Measurements from ENCODE around the gene ABLIM1.

ABLIM1 gene

DNA sequence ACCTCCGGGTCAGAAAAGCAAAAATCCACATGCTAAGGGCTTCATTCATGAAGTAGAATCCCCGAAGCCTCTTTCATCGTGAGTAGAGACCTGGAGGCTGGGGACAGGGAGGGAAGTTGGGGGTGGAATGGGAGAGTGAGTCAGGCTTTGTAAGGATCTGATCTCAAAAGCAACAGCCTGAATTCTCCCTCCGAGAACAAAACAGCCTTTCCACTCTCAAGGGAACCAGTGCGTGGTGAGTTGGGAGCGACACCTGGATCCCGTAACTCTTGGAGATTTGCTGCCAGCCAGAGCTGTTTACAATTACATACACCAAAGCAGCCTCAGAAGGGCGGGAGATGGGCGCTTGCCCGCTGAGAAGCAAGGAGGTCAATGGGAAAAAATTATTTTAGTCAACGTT is 264.6 kb downstream of the ABLIM1 start:
- TF ChIP-seq, protein P1, sequence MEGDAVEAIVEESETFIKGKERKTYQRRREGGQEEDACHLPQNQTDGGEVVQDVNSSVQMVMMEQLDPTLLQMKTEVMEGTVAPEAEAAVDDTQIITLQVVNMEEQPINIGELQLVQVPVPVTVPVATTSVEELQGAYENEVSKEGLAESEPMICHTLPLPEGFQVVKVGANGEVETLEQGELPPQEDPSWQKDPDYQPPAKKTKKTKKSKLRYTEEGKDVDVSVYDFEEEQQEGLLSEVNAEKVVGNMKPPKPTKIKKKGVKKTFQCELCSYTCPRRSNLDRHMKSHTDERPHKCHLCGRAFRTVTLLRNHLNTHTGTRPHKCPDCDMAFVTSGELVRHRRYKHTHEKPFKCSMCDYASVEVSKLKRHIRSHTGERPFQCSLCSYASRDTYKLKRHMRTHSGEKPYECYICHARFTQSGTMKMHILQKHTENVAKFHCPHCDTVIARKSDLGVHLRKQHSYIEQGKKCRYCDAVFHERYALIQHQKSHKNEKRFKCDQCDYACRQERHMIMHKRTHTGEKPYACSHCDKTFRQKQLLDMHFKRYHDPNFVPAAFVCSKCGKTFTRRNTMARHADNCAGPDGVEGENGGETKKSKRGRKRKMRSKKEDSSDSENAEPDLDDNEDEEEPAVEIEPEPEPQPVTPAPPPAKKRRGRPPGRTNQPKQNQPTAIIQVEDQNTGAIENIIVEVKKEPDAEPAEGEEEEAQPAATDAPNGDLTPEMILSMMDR (IDR thresholded peaks at IDR 0.05): no peak
- DNase-seq: no peak
- peak overlapping the region; percentile 36 to 59 for H3K27ac ChIP-seq
- H3K36me3 ChIP-seq: no peaks in the 10 kb centered on the region
- peaks cover 0 to 54% (median 30%) of the 10 kb centered on the region in 4 donors for H3K4me1 ChIP-seq
- no peaks in the 10 kb centered on the region for H3K9me3 ChIP-seq
- intact Hi-C loops (cut with DNase I; ENCODE audit: low total_unique reads): no loop called here
- H3K27me3 ChIP-seq: no peaks in the 10 kb centered on the region
- H3K4me3 ChIP-seq: no peak overlapping the region

DNA sequence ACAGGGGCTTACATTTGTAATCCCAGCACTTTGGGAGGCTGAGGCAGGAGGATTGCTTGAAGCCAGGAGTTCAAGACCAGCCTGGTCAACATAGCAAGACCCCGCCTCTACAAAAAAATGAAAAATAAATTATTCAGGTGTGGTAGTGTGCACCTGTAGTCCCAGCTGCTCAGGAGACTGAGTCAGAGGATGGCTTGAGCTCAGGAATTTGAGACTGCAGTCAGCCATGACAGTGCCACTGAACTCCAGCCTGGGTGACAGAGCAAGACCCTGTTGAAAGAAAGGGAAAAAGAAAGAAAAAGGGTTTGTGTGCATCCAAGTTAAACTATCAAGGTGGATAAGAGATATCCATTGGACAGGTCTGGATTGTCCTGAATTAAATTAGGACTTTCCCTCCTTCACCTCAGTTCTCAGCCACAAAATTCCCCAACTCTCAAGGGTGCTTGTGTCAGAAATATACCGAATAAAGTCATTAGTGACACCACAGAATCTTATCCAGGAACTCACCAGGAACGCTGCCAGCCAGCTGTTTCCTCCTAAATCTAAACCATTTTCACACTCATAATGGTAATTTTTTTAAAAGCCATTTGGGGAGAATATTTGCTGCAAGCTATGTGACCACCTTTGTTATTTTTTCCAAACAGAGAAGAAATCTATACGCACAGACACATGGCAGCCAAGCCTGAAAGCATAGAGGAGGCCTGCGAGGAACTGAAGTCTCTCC is 265.8 kb downstream of the ABLIM1 start:
- H3K27ac ChIP-seq: peak overlapping the region in 1 of 2 donors; percentile 59
- intact Hi-C loops (cut with DNase I; ENCODE audit: low total_unique reads): no loop called here
- TF ChIP-seq, protein P1 (IDR thresholded peaks at IDR 0.05): no peak
- peaks cover 0 to 46% (median 25%) of the 10 kb centered on the region in 4 donors for H3K4me1 ChIP-seq
- no peaks in the 10 kb centered on the region for H3K27me3 ChIP-seq
- no peak for DNase-seq
- no peaks in the 10 kb centered on the region for H3K36me3 ChIP-seq
- no peaks in the 10 kb centered on the region for H3K9me3 ChIP-seq
- H3K4me3 ChIP-seq: no peak overlapping the region

DNA sequence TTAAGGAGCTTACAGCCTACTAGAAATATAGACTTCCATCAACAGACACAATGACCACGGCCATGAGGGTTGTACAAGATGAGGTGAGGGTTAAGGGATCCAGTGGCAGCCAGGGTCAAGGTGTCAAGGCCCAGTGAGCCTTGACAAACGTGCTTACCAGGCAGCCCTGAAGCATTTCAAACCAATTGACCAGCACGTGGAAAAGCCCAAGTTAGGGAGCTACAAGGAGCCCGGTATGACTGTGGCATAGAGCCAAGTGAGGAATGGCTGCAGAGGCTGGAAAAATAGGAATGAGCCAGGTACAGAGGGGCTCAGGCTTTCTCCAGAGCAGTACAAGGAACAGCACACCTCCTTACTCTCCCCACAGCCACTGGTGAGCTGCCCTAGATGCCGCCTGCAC is 266.5 kb downstream of the ABLIM1 start:
- Histone ChIP-seq H3K27ac (no peak overlapping the region), H3K36me3 (no peaks in the 10 kb centered on the region), H3K4me3 (no peak overlapping the region), H3K9me3 (no peaks in the 10 kb centered on the region), H3K27me3 (no peaks in the 10 kb centered on the region), H3K4me1 (peaks cover 0 to 46% (median 22%) of the 10 kb centered on the region in 4 donors)
- DNase-seq: no peak
- TF ChIP-seq, protein P1 (IDR thresholded peaks at IDR 0.05): no peak
- intact Hi-C loops (cut with DNase I; ENCODE audit: low total_unique reads): no loop called here

DNA sequence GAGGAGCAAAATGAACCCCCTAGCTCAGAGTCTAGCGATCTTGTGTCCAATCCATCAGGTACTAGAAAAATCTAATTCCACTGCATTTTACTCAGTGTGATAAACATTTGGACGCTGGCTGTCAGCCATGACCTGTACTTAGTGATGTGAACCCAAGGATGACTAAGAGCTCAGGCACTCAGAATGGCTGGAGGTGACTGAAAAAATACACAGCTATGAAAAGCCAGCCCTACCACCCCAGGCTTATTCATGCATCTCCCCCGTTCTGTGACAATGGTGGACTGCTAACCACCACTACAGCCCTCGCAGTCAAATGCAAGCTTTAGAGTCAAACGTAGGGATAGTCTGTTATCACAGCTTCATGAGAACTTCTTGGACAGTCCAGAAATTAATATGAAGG is 268.6 kb downstream of the ABLIM1 start:
- H3K4me3 ChIP-seq: no peak overlapping the region
- H3K36me3 ChIP-seq: no peaks in the 10 kb centered on the region
- H3K9me3 ChIP-seq: no peaks in the 10 kb centered on the region
- no peak overlapping the region for H3K27ac ChIP-seq
- peaks cover 0 to 46% (median 23%) of the 10 kb centered on the region in 4 donors for H3K4me1 ChIP-seq
- TF ChIP-seq, protein P1 (IDR thresholded peaks at IDR 0.05): no peak
- peak in 1 of 2 donors; percentile 44 for DNase-seq
- intact Hi-C loops (cut with DNase I; ENCODE audit: low total_unique reads): no loop called here
- no peaks in the 10 kb centered on the region for H3K27me3 ChIP-seq

DNA sequence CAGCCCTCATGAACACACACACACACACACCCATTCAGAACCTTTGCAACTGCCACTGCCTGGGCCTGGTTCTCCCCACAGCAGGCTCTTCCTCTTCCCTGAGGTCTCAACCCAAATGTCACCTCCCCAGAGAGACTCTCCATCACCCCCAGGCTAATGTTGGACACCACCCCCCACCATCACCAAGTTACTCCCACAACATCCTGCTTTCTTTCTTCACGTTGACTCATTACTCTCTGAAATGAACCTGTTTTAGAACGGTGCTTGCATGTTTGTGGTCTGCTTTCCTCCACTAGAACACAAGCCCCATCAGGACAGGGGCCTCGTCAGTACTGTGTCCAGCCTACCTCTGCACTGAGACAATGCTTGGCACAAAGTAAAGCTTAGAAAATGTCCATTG is 269.8 kb downstream of the ABLIM1 start:
- Histone ChIP-seq H3K4me3 (no peak overlapping the region), H3K27ac (no peak overlapping the region), H3K27me3 (no peaks in the 10 kb centered on the region), H3K36me3 (no peaks in the 10 kb centered on the region), H3K9me3 (no peaks in the 10 kb centered on the region), H3K4me1 (peaks cover 0 to 36% (median 15%) of the 10 kb centered on the region in 4 donors)
- intact Hi-C loops (cut with DNase I; ENCODE audit: low total_unique reads): no loop called here
- no peak for DNase-seq
- TF ChIP-seq, protein P1 (IDR thresholded peaks at IDR 0.05): no peak

All from tibial artery (tissue), 4 donors.